ENCODE data around the gene EEF1A1.

DNA sequence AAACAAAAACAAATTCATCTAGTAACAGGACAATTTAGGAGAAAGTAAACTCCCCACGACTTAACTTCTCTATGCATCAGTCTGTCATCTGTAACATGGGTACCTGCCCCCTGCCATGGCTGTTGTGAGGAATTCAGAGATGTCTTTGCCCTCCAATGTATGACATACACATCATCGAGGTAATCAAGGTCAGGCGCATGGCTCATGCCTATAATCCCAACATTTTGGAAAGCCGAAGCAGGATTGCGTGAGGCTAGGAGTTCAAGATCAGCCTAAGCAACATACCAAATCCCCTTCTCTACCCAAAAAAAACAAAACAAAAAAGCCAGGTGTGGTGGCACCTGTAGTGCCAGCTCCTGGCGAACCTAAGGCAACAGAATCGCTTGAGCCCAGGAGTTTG lies 9.0 kb downstream of the EEF1A1 start:
- TF ChIP-seq CTCF (IDR thresholded peaks at IDR 0.05; ENCODE audit: insufficient read depth, low read depth, low read length), result no peak
- TF ChIP-seq EZH2 (IDR thresholded peaks at IDR 0.05; ENCODE audit: insufficient read depth, low read length), result no peak
